Osteoblast (primary cell): ENCODE data around the gene LAMA4. TPM values are rescaled to one million over a fixed set of nuclear protein-coding genes. Genes with fewer than 3 reads are reported as not detected.

Source experiments
- DNase-seq: peaks from one replicate; pipeline ENCODE4 v3.0.0; 2011; ENCODE audit warnings: low spot score, mixed read lengths; ENCODE audit not compliant: insufficient read length; ENCODE audit errors: missing footprints
- H2AFZ ChIP-seq: 2 replicates; pipeline ENCODE4 v1.6.0; 2011; ENCODE audit warnings: mild to moderate bottlenecking, low read length
- H3K27ac ChIP-seq: 2 replicates; pipeline ENCODE4 v1.5.1; 2011; ENCODE audit warnings: mild to moderate bottlenecking, low read depth, low read length, moderate library complexity
- H3K27me3 ChIP-seq: 2 replicates; pipeline ENCODE4 v1.6.0; 2012; ENCODE audit warnings: mild to moderate bottlenecking, control low read depth, inconsistent platforms, low read length, moderate library complexity; ENCODE audit not compliant: insufficient read depth
- H3K36me3 ChIP-seq: 2 replicates; pipeline ENCODE4 v1.5.1; 2011; ENCODE audit warnings: mild to moderate bottlenecking, low read length, control low read depth, moderate library complexity; ENCODE audit not compliant: insufficient read depth
- H3K4me1 ChIP-seq: 2 replicates; pipeline ENCODE4 v1.5.1; 2011; ENCODE audit warnings: mild to moderate bottlenecking, low read length, control low read depth, moderate library complexity; ENCODE audit not compliant: insufficient read depth
- H3K4me2 ChIP-seq: 2 replicates; pipeline ENCODE4 v1.6.0; 2011; ENCODE audit warnings: mild to moderate bottlenecking, low read length; ENCODE audit not compliant: insufficient read depth
- H3K4me3 ChIP-seq: fragments of 200-600 bp; sonication (generic); 3 replicates; pipeline ENCODE4 v1.5.1; 2012; ENCODE audit warnings: mild to moderate bottlenecking, low read length, inconsistent platforms; ENCODE audit not compliant: insufficient read depth
- H3K79me2 ChIP-seq: 2 replicates; pipeline ENCODE4 v1.6.0; 2012; ENCODE audit warnings: mild to moderate bottlenecking, low read length, control low read depth, inconsistent platforms; ENCODE audit not compliant: insufficient read depth
- H3K9me3 ChIP-seq: 2 replicates; pipeline ENCODE4 v1.5.1; 2011; ENCODE audit warnings: low read depth, low read length, control low read depth
- H4K20me1 ChIP-seq: 2 replicates; pipeline ENCODE4 v1.6.0; 2012; ENCODE audit warnings: mild to moderate bottlenecking, low read length, control low read depth; ENCODE audit not compliant: insufficient read depth
- CTCF ChIP-seq: IDR thresholded peaks from 2 replicates; pipeline ENCODE4 v1.5.1; 2011; ENCODE audit warnings: mild to moderate bottlenecking, low read depth, low read length, moderate library complexity; ENCODE audit errors: extremely low read depth
- total RNA-seq: library from RNA; depleted of rRNA; stranded (reverse); fragments of >200 nt; gene quantifications from 2 replicates; pipeline ENCODE4 v1.2.3, GENCODE V29; 2012

LAMA4 gene
- total RNA-seq, 1 donor: 260 TPM

DNA sequence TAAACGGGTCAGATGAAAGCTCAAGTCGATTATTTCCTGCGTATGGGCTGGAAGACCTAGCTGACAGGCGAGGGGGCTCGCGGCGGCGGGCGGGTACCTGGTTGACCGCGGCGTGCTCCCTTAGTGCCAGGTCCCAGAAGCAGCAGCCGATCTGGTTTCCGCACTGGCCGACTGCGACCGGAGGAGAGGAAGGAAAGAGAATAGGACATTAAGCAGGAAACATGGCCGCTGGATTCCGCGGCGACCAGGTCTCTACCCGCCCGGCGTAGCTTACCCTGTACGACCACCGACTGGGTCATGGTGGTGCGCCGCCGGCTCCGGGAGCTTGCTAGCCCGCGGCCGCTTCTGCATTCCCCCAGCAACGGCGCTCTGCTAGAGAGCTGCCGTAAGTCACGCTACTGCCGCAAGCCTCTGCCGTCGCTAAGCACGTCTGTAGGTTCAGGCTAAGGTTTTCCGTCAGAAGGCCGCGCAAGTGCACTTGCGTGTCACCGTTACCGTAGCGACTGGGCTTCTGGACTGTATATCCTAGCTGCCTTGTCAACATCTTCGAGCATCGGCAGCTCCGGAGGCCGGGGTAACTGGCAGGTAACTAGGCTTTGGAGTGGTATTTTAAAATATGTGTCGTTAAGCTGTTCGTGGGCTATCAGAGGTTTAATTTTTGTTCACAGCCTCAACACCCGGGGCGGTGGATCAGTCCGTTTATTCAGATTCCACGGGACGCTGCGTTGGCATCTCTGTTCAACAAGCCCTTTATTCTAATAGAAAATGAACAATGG is 167.0 kb downstream of the LAMA4 start, which contains the start of the genes FAM229B and TUBE1:
FAM229B (plus strand) TSS at position 456 of the 776 bp plus-strand sequence. CDS start 11,693 bp downstream, outside the sequence.
TUBE1 (minus strand) TSS at position 347 of the 776 bp plus-strand sequence; CDS start at position 299, 48 bp downstream.
- Histone ChIP-seq H3K4me3 (peak within 1 kb of the TSS; percentile 93), H4K20me1 (no peaks in the 10 kb centered on the region), H2AFZ (peak within 1 kb of the TSS; percentile 82), H3K27ac (peak within 1 kb of the TSS; percentile 93), H3K79me2 (peaks cover 5% of the 10 kb centered on the region), H3K27me3 (no peaks in the 10 kb centered on the region), H3K9me3 (no peaks in the 10 kb centered on the region), H3K4me1 (peaks cover 5% of the 10 kb centered on the region), H3K36me3 (peaks cover 16% of the 10 kb centered on the region), H3K4me2 (peak within 1 kb of the TSS; percentile 89)
- DNase-seq: peak; percentile 93
- no peak for TF ChIP-seq CTCF

GRCh38 chr6:112086744-112087135 is 167.6 kb downstream of the LAMA4 start:
- Histone ChIP-seq H4K20me1 (no peaks in the 10 kb centered on the region), H3K9me3 (no peaks in the 10 kb centered on the region), H3K4me3 (peak overlapping the region; percentile 93), H3K27ac (peak overlapping the region; percentile 93), H3K27me3 (no peaks in the 10 kb centered on the region), H3K36me3 (peaks cover 16% of the 10 kb centered on the region), H3K4me2 (peak overlapping the region; percentile 89), H3K4me1 (peaks cover 5% of the 10 kb centered on the region), H3K79me2 (peaks cover 5% of the 10 kb centered on the region), H2AFZ (peak overlapping the region; percentile 82)
- peak; percentile 81 for DNase-seq
- peak; percentile 42 for TF ChIP-seq CTCF

GRCh38 chr6:112085286-112086065 is 168.9 kb downstream of the LAMA4 start:
- H3K4me1 ChIP-seq: peaks cover 5% of the 10 kb centered on the region
- H4K20me1 ChIP-seq: no peaks in the 10 kb centered on the region
- peaks cover 16% of the 10 kb centered on the region for H3K36me3 ChIP-seq
- H3K4me2 ChIP-seq: no peak overlapping the region
- no peaks in the 10 kb centered on the region for H3K9me3 ChIP-seq
- H2AFZ ChIP-seq: no peak overlapping the region
- no peaks in the 10 kb centered on the region for H3K27me3 ChIP-seq
- H3K4me3 ChIP-seq: no peak overlapping the region
- no peak for TF ChIP-seq CTCF
- H3K27ac ChIP-seq: no peak overlapping the region
- no peak for DNase-seq
- H3K79me2 ChIP-seq: peaks cover 5% of the 10 kb centered on the region

- peak; percentile 36 for DNase-seq
- TF ChIP-seq CTCF: no peak
- H2AFZ ChIP-seq: no peak overlapping the region
- no peak overlapping the region for H3K27ac ChIP-seq
- peaks cover 27% of the 10 kb centered on the region for H3K36me3 ChIP-seq
- H3K4me2 ChIP-seq: no peak overlapping the region
- H4K20me1 ChIP-seq: no peaks in the 10 kb centered on the region
- no peaks in the 10 kb centered on the region for H3K27me3 ChIP-seq
- H3K79me2 ChIP-seq: peaks cover 3% of the 10 kb centered on the region
- H3K4me1 ChIP-seq: peaks cover 5% of the 10 kb centered on the region
- no peaks in the 10 kb centered on the region for H3K9me3 ChIP-seq
- H3K4me3 ChIP-seq: no peak overlapping the region
Observed at GRCh38 chr6:112081569-112081968, 172.8 kb downstream of the LAMA4 start.
